K562 (cell line): Measurements from ENCODE around the gene PHF21B. TPM values are rescaled to one million over a fixed set of nuclear protein-coding genes. Genes with fewer than 3 reads are reported as not detected.

Source experiments
- CBX8 ChIP-seq: fragments of 200-600 bp; sonication (generic); IDR thresholded peaks from 2 replicates; pipeline ENCODE4 v1.6.1; 2012; ENCODE audit warnings: borderline replicate concordance, mixed run types, low read depth, mild to moderate bottlenecking, moderate library complexity, mixed read lengths, low read length, control low read depth, inconsistent platforms; ENCODE audit not compliant: poor library complexity, severe bottlenecking; ENCODE audit errors: extremely low read depth
- CXXC5 ChIP-seq: fragments of 250-450 bp; sonication (Bioruptor Pico); IDR thresholded peaks from 2 replicates; pipeline ENCODE4 v1.8.0; 2022; ENCODE audit warnings: inconsistent platforms, mild to moderate bottlenecking, moderate library complexity
- KDM2B ChIP-seq: fragments of 250-450 bp; sonication (Bioruptor Pico); IDR thresholded peaks from 2 replicates; pipeline ENCODE4 v1.8.0; 2021; ENCODE audit warnings: mild to moderate bottlenecking, moderate library complexity
- L3MBTL2 ChIP-seq: fragments of 450-650 bp; IDR thresholded peaks from 2 replicates; pipeline ENCODE4 v1.6.1; 2016; ENCODE audit warnings: mild to moderate bottlenecking, moderate library complexity
- MCM2 ChIP-seq: fragments of 450-650 bp; IDR thresholded peaks from 2 replicates; pipeline ENCODE4 v1.6.1; 2017; ENCODE audit warnings: low read depth, mild to moderate bottlenecking
- NCOA2 ChIP-seq, 2 experiments: fragments of 450-650 bp; IDR thresholded peaks; 2 replicates each; pipeline ENCODE4 v1.6.1; 2018; ENCODE audit warnings: mild to moderate bottlenecking in 2 of 2, moderate library complexity in 1 of 2; ENCODE audit not compliant: partially characterized antibody in 2 of 2
- PHTF2 ChIP-seq: fragments of 250-450 bp; sonication (Bioruptor Pico); IDR thresholded peaks from 2 replicates; pipeline ENCODE4 v1.5.0; 2021; ENCODE audit warnings: mild to moderate bottlenecking
- RCOR1 ChIP-seq, 2 experiments: IDR thresholded peaks; 2 replicates each; pipeline ENCODE4 v1.6.1; 2012; ENCODE audit warnings: low read depth in 2 of 2, low read length in 2 of 2, borderline replicate concordance in 1 of 2, improper control_type of control experiment in 1 of 2
- RUNX1 ChIP-seq: sonication (generic); IDR thresholded peaks from 2 replicates; pipeline ENCODE4 v1.6.1; 2016; ENCODE audit warnings: antibody characterized with exemption, low read depth
- SP2 ChIP-seq: IDR thresholded peaks from 2 replicates; pipeline ENCODE4 v1.6.1; 2011; ENCODE audit warnings: mild to moderate bottlenecking, low read depth, low read length, moderate library complexity; ENCODE audit not compliant: poor library complexity, severe bottlenecking; ENCODE audit errors: extremely low read depth
- SREBF2 ChIP-seq: sonication (generic); formaldehyde crosslinking; IDR thresholded peaks from 2 replicates; pipeline ENCODE4 v1.4.0; 2020; ENCODE audit warnings: mild to moderate bottlenecking, missing genetic modification reagents
- ZC3H8 ChIP-seq: fragments of 450-650 bp; IDR thresholded peaks from 2 replicates; pipeline ENCODE4 v1.6.1; 2017
- ZNF398 ChIP-seq: fragments of 250-450 bp; sonication (Bioruptor Pico); IDR thresholded peaks from 2 replicates; pipeline ENCODE4 v1.8.0; 2021; ENCODE audit warnings: moderate library complexity, mild to moderate bottlenecking, inconsistent platforms
- polyA plus RNA-seq, 8 experiments: library from polyadenylated mRNA; depleted of rRNA in 4 of 8; stranded (reverse) in 5 of 8; unstranded in 3 of 8; fragments of >200 nt; fragmentation: Nextera tagmentation in 2 of 8; fragmentation: Illumina TruSeq in 1 of 8; extraction: Ambion mirVana in 2 of 8; extraction: Trizol in 1 of 8; gene quantifications; 2 replicates each; pipeline versions ENCODE4 v1.2.1 to v1.2.3, GENCODE V29; 2011 to 2014; ENCODE audit warnings: inconsistent platforms in 1 of 8, missing spikeins in 1 of 8
- total RNA-seq, 7 experiments: library from RNA; depleted of rRNA in 6 of 7; stranded (reverse); fragments of >200 nt in 6 of 7; fragmentation: Illumina TruSeq in 2 of 7; extraction: Trizol in 2 of 7; gene quantifications; 2 replicates each; pipeline versions ENCODE4 v1.2.1 to v1.2.3, GENCODE V29; 2011 to 2021; ENCODE audit warnings: low replicate concordance in 1 of 7
- TF ChIP-seq, protein P1 (sequence below): sonication (generic); formaldehyde crosslinking; IDR thresholded peaks from 2 replicates; pipeline ENCODE4 v1.8.0; 2022; ENCODE audit warnings: mild to moderate bottlenecking, missing genetic modification reagents
- TF ChIP-seq, protein P2 (sequence below): fragments of 450-650 bp; formaldehyde crosslinking; IDR thresholded peaks from 2 replicates; pipeline ENCODE4 v1.4.0; 2022; ENCODE audit warnings: mild to moderate bottlenecking, moderate library complexity
- TF ChIP-seq, protein P3 (sequence below): fragments of 450-650 bp; formaldehyde crosslinking; IDR thresholded peaks from 2 replicates; pipeline ENCODE4 v1.4.0; 2020; ENCODE audit warnings: mild to moderate bottlenecking, moderate library complexity
- TF ChIP-seq, protein P4 (sequence below), 2 experiments: fragments of 250-450 bp in 1 of 2; fragments of 450-650 bp in 1 of 2; sonication (Bioruptor Pico) in 1 of 2; IDR thresholded peaks; 2 replicates each; pipeline versions ENCODE4 v1.6.1 to v1.8.0; 2016 to 2021; ENCODE audit warnings: mild to moderate bottlenecking in 2 of 2, moderate library complexity in 2 of 2, missing compliant biosample characterization in 1 of 2, missing genetic modification characterization in 1 of 2
- TF ChIP-seq, protein P5 (sequence below): fragments of 450-650 bp; formaldehyde crosslinking; IDR thresholded peaks from 2 replicates; pipeline ENCODE4 v1.4.0; 2022; ENCODE audit warnings: missing genetic modification characterization

Gene PHF21B
- total and polyA plus RNA-seq, 9 of the 15 experiments (the other 6 are each of a cell fraction or from before 2014, with no cell fraction given): 0.04 TPM; not detected in 8

GRCh38 chr22:44975427-44976262 lies 34.2 kb downstream of the PHF21B start (continued):
- TF ChIP-seq, protein P1, sequence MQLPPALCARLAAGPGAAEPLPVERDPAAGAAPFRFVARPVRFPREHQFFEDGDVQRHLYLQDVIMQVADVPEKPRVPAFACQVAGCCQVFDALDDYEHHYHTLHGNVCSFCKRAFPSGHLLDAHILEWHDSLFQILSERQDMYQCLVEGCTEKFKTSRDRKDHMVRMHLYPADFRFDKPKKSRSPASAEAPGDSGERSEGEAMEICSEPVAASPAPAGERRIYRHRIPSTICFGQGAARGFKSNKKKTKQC (CRISPR knock-in tag): peak; percentile 82; the same call in 1 of the 2 replicates
- no peak for TF ChIP-seq ZNF398 (CRISPR knock-in tag)
- no peak for TF ChIP-seq L3MBTL2
- peak; percentile 52 for TF ChIP-seq CXXC5 (CRISPR knock-in tag)
- TF ChIP-seq, protein P2, sequence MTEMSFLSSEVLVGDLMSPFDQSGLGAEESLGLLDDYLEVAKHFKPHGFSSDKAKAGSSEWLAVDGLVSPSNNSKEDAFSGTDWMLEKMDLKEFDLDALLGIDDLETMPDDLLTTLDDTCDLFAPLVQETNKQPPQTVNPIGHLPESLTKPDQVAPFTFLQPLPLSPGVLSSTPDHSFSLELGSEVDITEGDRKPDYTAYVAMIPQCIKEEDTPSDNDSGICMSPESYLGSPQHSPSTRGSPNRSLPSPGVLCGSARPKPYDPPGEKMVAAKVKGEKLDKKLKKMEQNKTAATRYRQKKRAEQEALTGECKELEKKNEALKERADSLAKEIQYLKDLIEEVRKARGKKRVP (CRISPR knock-in tag): no peak
- TF ChIP-seq, protein P3, sequence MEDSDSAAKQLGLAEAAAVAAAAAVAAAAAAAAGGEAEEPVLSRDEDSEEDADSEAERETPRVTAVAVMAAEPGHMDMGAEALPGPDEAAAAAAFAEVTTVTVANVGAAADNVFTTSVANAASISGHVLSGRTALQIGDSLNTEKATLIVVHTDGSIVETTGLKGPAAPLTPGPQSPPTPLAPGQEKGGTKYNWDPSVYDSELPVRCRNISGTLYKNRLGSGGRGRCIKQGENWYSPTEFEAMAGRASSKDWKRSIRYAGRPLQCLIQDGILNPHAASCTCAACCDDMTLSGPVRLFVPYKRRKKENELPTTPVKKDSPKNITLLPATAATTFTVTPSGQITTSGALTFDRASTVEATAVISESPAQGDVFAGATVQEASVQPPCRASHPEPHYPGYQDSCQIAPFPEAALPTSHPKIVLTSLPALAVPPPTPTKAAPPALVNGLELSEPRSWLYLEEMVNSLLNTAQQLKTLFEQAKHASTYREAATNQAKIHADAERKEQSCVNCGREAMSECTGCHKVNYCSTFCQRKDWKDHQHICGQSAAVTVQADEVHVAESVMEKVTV (CRISPR knock-in tag): no peak
- TF ChIP-seq SP2: no peak
- TF ChIP-seq, protein P4, sequence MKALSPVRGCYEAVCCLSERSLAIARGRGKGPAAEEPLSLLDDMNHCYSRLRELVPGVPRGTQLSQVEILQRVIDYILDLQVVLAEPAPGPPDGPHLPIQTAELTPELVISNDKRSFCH (CRISPR knock-in tag; IDR thresholded peaks at IDR 0.05): no peak
- TF ChIP-seq, protein P4 (tag; IDR thresholded peaks at IDR 0.05): no peak
- TF ChIP-seq RUNX1: no peak
- TF ChIP-seq KDM2B (CRISPR knock-in tag): no peak
- TF ChIP-seq MCM2: no peak
- TF ChIP-seq, protein P5, sequence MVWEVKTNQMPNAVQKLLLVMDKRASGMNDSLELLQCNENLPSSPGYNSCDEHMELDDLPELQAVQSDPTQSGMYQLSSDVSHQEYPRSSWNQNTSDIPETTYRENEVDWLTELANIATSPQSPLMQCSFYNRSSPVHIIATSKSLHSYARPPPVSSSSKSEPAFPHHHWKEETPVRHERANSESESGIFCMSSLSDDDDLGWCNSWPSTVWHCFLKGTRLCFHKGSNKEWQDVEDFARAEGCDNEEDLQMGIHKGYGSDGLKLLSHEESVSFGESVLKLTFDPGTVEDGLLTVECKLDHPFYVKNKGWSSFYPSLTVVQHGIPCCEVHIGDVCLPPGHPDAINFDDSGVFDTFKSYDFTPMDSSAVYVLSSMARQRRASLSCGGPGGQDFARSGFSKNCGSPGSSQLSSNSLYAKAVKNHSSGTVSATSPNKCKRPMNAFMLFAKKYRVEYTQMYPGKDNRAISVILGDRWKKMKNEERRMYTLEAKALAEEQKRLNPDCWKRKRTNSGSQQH: no peak
- TF ChIP-seq RCOR1 (IDR thresholded peaks at IDR 0.05; ENCODE audit: borderline replicate concordance in 1 of 2, low read depth in 2 of 2, low read length in 2 of 2): peak in 1 of 2 experiments; percentile 94; a peak in 2 of 4 replicates
- TF ChIP-seq SREBF2 (CRISPR knock-in tag): no peak
- no peak for TF ChIP-seq ZC3H8
- no peak for TF ChIP-seq CBX8
- TF ChIP-seq NCOA2 (IDR thresholded peaks at IDR 0.05; ENCODE audit: partially characterized antibody in 2 of 2): no peak
- no peak for TF ChIP-seq PHTF2 (CRISPR knock-in tag)
